Activated CD8-positive, alpha-beta memory T cell treated with anti-CD3 and anti-CD28 coated beads for 48 hours (primary cell): Measurements from ENCODE around the gene CHI3L2.
A peak's percentile ranks its signal among the peaks of the same experiment; 100 is the strongest.

Experiments
- DNase-seq, 3 experiments: peaks; one replicate each; pipeline ENCODE4 v3.0.0-alpha.2; 2020; ENCODE audit warnings: low read depth in 2 of 3, low spot score in 2 of 3

The CHI3L2 gene

DNA sequence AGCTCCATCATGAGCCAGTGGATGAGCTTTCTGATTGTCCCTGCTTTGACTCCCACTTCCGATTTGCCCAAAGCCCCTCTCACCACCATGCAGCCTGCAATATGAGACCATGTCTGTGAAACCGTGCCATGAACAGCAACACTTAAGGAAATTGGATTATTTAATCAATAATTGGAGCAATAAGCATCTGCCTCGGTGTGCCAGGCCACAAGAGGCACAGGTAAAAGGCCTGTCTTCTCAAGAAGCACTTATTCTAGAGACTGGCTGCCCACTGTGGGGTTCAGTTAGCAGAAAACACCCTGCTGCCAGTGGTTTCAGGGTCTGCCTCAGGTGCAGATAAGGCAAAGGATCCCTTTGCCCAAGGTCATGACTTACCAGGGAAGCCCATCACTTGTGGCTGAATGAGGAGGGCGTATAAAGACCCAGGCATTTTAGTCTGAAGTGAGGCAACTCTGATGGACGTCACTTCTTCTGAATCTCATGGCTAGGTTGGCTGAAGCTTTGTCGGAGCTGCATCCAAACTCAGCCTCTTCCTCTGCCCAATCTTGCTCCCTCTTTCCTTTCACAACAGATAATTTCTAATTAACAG is 7.1 kb upstream of the CHI3L2 start:
- DNase-seq = no peak

DNA sequence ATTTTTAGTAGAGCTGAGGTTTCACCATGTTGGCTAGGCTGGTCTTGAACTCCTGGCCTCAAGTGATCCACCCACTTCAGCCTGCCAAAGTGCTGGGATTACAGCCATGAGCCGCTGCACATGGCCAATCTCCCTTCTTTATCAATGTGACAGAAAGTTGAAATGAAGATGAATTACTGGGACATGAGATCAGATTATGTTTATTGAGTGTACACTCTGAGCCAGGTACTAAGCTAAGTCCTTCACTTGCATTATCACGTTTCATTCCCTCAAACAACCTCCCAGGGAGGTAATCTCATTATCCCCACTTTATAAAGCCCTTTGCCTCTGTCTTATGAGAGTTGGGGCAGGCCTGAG is 6.3 kb upstream of the CHI3L2 start:
- no peak for DNase-seq

DNA sequence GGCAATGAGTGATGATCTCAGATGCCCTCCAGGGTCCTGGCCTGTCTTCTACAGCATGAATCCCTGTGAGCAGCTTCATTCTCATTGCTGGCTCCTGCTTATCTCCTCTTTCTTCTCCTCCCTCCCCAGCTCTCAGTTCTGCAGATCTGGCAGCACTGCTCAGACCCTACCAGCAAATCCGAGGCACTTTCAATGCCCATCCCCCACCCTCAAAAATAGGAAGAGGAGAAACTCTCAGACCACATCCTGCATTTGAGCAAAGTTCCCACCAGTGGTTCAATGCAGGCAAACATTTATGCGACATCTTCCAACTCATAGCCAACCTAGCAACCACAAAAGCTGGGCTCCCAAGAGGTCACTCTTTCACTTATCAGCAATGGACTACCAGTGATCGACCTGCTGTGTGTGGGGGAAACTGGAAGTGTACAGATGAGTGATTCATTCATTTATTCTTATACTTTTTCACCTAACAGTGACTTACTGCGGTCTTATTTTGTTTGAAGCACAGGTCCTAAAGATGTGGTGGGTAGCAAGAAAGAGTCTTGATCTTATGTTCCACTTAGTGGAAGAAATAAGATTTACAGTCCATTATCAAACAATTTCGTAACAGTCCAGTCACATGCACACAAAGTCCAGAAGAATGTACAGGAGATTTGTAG is 5.8 kb upstream of the CHI3L2 start:
- no peak for DNase-seq

DNA sequence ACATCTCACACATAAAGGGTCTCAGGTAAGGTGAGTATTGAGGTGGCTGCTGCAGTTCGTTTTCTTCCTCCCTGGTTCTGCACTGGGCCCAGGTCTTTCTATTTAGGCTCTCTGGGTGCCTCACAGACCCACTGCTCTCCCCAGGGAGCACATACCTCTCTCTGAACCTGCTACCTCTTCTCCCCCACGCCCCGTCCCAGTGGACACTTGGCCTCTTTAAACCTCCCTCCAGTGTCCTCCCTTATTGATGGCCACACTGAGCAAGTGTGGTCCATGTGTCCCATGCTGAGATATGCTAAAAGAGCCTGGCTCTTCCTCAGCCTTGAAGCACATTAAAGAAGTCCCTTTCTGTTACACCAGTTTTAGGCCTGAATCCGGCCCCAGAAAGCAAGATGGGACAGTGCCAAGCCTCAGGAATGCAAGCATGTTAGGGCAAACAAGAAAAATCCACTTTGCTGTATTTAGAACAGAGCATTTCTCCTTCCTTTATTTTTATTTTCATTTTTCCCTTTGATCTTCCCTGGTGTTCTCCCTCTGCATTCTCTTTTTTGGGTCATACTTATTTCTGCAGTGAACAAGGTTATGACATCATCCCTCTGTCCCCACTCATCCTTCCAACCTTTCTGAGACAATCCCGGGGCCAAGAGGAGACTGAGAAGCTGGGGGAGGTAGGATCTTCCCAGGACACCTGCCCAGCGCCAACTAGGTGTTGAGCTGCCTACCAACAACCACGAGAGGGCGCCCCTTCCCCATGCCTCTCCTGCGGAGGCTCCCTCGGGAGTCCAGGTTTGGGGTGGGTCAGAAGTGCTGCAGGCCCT is 5.0 kb upstream of the CHI3L2 start:
- peak in 2 of 3 experiments; percentile 55 to 86 for DNase-seq

DNA sequence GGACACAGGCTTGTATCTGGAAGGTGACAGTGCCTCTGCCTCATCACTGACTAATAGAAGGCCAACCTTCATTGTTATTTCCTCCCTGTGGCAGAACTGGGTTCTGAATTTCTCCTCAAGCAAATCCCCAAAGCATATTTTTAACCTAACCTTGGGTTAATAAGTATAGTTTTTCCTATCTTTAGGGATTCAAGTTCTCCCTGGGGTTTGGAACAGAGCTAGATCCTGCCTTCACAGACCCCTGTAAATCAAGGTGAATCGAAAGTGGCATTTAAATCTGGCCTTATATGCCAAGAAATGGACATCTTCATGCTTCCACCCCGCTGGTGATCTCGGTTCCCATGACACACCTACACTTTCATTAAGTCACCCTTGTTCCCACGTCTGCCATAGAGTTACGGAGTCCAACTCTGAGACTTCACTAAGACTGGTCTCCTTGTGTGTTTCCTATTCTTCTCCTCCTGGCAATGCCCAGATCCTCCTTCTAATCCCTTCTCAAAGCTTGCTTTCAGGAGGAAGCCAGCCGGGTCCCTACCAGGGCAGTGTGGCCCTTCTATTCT is 4.3 kb upstream of the CHI3L2 start:
- no peak for DNase-seq

DNA sequence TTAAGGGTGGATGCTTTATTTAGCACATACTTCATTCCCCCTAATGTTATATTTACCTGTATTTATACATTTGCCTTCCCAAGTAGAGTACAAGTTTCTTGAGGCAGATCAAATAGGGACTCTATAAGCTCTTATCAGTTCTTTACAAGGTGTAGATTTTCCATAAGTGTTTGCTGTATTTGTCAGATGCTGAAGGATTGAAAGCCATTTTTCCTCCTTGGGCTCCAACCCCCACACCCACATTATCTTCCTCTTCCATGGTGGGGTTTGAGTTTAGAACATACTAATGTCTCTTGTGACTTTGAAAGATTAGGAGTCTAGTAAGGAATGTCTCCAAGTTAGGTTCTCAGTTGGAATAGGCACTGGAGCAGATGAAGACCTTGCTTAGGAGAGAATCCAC is 2.4 kb upstream of the CHI3L2 start:
- no peak for DNase-seq

DNA sequence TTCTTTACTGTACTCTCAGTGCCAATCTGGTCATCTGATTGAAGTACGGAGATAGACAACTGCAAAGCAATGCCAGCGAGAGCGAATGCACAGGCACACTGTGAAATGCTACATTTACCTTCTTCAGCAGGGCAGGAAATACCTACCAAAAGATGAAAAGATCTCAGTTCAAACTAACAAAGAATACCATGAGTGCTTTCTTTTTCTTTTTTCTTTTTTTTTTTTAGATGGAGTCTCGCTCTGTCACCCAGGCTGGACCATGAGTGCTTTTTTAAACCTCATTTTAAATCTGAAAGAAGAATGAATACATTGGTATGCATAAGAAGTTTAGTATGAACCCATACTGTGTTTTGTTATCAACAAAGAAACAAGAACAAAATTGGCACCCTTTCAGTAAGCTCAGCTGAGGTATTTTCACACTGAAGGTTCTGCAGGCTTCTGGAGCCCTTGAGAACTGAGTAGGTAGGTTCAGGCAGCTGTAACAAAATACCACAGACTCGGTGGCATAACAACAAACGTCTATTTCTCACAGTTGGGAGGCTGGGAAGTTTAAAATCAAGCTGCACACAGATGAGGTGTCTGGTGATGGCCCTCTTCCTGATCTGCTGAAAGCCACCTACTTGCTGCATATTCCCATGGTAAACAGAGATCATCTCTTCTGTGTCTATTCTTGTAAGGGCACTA is 1.7 kb upstream of the CHI3L2 start:
- no peak for DNase-seq

DNA sequence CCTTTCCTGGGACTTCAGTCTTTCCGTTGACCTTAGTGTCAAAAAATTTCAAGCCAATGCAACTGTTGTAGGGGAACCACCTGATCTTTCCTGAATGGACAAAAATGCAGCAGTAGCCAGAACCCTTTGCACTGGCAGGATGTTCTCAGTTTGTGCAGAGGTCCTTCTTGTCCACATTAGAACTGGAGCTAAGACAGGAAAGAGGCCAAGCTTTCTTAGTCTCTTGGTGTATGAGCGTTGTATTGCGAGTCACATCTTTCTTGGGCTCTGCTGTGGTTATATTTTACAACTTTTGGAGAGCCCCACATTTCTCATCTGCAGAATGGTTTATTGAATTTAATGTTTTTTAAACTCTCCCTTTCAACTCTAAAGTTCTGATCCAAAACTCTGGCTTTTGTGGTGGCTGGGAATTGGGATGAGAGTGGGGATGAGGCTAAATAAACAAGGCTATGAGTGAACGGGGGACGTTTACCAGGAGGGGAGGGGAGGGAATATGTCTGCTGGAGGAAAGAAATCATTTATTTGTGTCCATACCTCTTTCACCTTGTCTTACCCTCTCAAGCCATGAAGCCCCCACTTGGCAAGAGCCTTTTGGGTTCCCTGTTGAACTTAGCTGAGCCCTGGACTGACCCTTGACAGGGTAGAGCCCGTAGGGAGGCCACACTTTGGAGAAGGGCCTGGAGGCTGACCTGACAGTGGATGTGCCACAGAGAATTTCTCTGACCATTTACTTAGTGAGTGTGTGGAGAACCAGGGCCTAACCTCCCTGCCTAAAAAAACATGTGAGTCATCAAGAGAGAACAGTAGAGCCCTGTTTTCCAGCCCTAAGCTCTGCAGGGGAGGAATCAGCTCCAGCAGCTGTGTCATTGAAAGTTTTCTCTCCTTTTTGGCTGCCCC is 586 bp downstream of the CHI3L2 start:
- DNase-seq = no peak

DNA sequence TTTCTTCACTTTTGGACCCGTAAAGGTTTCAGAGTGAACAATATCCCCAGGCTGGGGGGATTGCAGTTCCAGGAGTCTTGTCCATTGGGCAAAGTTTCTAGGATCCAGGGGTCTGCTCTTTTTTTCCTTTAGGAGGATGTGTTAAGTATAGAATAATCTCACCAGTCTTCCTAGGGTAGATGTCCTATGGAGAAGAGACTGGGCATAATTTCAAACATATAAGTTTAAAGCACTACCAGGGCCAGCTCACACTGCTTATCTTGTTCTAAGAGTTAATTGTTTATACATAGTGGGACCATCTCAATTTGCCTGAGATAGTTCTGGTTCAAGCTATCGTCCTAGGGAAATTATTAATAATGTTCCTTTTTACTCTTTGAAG is 1.2 kb downstream of the CHI3L2 start:
- DNase-seq = no peak

DNA sequence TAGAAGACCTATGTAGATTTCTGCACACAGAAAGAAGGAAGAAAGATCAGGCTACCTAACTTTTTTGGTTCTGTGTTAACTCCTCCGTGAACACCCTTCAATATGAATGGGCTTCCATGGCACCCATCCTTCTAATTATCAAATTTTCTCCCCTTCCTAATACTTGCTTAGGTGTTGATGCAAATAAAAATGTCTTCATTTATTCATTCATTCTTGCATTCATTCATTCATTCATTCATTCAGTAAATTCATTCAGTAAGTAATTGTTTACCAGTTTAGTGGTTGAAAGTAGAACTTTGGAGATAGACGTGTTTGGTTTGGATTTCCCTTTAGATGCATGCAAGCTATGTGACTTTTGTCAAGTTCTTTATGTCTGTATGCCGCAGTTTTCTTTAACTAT is 4.6 kb downstream of the CHI3L2 start:
- DNase-seq = no peak

DNA sequence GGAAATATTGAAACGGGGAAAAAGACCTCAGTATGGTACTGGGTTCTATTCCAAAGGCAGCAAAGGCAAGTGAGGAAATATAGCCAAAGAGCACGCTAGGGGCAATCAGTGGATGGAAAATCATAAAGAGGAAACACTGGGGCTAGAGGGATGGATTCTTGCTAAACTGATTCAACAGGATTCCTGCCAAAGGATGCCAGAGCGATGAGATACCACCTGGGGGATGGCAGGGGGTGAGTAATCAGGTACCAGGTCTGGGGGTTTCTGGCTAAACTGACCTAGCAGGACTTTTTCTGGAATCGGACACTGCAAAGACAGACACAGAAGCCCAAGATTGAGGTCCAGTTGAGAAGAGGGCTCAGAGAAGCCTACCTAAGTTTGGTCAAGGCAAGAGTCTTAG is 6.7 kb downstream of the CHI3L2 start:
- no peak for DNase-seq

DNA sequence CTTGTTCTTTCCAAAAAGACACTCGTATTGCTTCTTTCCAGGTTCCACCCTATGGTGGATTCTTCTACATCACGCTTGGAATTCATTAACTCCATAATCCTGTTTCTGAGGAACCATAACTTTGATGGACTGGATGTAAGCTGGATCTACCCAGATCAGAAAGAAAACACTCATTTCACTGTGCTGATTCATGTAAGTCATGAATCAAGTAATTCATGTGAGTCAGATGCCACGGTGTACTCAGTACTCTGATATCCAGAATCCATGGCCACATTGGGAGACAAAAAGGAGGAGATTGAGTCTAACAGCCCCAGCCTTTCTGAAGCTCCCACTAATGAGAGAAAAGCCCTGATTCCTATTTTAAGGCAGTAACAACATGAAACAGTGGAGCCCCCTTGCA is 7.4 kb downstream of the CHI3L2 start:
- no peak for DNase-seq

DNA sequence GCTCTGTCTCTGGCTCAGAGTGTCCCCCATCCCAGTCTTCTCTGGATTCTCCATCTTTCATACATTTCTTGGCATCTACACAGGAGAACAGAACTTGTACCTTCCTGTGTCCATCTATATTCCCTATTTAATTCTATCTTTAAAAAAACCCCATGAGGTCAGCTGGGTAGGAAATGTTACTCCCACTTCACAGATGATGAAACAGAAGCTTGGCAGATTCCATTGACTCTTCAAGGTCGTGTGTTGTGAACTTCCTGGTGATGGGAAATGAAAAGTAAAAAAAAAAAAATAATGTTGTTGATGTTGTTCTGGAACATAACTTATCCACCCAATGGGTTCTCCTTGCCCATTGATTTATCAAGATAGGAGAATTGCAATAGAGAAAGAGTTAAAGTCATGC is 8.9 kb downstream of the CHI3L2 start:
- no peak for DNase-seq

DNA sequence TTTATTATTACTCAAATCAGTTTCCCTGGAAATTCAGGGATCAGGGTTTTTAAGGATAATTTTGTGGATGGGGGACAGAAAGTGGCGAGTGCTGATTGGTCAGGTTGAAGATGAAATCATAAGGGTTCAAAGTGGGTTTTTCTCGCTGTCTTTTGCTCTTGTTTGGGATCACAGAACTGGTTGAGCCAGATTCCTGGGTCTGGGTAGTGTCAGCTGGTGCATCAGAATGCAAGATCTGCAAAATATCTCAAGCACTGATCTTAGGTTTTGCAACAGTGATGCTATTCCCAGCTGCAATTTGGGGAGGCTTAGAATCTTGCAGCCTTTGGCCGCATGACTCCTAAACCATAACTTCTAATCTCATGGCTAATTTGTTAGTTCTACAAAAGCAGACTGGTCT is 9.3 kb downstream of the CHI3L2 start:
- DNase-seq = no peak

DNA sequence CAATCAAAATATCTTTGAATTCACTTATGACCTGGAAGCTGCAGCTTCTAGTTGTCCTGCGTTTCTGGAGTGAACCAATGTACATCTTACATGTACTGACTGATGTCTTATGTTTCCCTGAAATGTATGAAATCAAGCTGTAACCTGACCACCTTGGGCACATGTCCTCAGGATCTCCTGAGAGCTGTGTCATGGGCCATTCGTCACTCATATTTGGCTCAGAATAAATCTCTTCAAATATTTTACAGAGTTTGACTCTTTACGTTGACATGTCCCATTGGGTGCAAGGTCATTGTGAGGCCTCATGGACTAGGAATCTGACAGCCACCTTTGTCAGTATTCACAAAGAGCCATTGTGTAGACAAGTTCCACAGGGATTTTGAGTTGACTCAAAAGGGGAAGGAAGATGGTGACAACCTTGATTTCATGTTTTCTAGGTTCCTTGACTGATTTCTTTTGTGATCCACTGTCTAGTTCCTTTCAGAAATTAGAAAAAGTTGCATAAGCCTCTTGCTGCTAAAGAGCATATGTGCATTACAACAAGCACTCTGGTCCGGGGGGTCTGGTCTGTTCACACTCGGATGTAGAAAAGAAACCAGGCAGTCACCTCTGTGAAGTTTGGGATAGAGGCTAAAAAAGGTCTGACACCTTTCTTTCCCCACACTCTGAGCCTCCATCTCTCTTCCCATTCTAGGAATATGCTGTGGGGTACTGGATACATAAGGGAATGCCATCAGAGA is 10.7 kb downstream of the CHI3L2 start:
- DNase-seq = no peak

DNA sequence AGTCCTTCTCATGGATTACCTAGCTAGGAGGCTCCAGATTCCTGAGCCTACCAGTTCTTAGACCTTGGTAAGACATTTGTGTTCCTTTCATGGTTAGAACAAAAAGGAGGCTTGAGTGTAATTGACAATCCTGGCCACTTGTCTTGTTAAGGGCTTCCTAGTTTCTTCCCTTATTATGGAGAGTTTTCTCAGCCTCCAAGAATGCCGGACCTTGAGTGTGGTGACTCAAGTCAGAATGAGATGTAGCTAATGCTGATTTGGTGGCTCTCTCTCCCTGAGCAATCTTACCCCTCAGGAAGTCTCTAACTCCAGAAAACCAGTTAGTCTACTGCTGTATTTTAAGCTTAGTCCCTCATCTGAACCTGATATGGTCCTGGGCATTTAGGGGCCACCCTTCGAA is 14.3 kb downstream of the CHI3L2 start:
- DNase-seq = no peak

DNA sequence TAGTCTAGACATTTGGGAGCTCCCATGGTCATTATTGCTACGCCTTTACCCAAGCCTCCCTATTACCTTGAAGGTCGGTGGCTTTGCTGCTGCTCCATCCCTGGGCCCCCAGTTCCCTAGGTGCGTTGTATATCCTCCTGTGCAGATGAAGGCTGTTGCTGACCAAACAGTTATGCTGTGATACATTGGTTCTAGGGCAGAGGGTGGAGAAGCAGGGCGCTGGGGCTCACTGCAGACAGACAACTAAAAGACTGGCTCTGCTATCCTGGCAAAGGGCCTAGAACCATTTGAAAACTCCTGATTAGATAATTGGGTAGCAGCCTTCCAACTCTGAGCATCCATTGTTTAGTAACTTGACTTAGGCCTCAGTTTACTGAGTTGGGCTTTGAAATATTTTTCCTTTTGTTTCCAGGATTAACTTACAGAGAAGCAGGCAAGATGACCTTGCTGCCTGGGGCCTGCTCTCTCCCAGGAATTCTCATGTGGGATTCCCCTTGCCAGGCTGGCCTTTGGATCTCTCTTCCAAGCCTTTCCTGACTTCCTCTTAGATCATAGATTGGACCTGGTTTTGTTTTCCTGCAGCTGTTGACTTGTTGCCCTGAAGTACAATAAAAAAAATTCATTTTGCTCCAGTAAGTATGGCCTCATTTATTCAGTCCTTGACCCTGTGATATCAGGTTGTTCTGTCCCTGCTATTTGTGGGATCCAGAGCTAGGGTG is 15.5 kb downstream of the CHI3L2 start:
- no peak for DNase-seq

DNA sequence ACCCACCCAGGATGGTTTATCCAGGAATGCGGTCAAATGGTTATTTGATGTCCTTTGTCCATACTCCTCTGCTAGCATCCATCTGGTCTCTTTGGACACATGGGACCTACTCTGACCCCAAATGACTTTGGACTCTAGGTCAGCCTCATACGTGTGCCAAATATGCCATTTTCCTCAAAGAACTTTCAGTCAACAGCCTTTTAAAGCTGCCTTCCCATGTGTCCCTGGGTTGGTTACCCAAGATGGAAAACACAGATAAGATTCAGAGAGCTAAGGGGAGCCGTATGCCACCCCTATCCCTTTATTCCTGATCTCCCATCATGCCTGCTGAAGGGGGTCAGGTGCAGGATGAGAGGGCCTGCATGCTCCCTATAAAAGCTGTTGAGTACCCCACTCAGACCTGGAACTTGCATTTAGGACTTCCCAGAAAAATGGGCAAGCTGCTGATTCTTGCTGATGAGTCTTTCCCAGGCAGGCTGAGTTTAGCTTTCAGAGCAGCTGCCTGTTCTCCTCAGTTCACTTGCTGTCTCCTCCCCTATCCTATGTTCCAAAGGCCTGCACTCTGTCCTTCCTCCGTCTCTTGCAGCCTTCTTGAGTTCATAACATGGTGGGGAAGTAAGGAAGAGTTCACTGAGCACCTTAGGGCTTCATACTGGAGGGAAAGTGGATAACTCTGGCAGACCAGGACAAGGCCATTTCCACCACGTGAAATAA is 19.8 kb downstream of the CHI3L2 start:
- DNase-seq = no peak

DNA sequence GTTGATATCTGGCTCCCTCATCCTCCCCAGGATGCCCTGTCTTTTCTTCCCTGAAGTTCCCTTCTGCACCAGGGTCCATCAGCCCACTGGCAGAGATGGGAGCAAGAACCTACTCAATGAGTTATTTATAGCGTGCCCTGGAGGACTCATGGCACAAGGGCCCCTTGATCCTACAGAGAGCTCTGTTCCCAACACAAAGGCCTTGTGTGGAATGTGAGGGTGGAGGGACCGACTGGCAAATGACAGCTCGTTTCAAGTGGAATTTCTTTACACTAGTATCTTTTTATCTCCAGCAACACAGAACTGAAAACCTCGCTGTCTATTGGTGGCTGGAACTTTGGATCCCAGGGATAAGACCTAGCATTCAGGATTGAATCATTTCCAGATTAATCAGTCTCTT is 22.4 kb downstream of the CHI3L2 start:
- DNase-seq = no peak
